HG02943 (cell line): ENCODE data around the gene SSTR3.
"Not testable (repeated sequence)": the region's sequence is repeated elsewhere in the genome, so short reads cannot be mapped to it uniquely, and the experiment has no call there.

ENCODE experiments used
- ATAC-seq: cut with Tn5 transposase; IDR thresholded peaks from one replicate; pipeline ENCODE4 v1.9.1; 2021; ENCODE audit warnings: mild to moderate bottlenecking, low read depth, moderate library complexity; ENCODE audit not compliant: unreplicated experiment

SSTR3 gene

DNA sequence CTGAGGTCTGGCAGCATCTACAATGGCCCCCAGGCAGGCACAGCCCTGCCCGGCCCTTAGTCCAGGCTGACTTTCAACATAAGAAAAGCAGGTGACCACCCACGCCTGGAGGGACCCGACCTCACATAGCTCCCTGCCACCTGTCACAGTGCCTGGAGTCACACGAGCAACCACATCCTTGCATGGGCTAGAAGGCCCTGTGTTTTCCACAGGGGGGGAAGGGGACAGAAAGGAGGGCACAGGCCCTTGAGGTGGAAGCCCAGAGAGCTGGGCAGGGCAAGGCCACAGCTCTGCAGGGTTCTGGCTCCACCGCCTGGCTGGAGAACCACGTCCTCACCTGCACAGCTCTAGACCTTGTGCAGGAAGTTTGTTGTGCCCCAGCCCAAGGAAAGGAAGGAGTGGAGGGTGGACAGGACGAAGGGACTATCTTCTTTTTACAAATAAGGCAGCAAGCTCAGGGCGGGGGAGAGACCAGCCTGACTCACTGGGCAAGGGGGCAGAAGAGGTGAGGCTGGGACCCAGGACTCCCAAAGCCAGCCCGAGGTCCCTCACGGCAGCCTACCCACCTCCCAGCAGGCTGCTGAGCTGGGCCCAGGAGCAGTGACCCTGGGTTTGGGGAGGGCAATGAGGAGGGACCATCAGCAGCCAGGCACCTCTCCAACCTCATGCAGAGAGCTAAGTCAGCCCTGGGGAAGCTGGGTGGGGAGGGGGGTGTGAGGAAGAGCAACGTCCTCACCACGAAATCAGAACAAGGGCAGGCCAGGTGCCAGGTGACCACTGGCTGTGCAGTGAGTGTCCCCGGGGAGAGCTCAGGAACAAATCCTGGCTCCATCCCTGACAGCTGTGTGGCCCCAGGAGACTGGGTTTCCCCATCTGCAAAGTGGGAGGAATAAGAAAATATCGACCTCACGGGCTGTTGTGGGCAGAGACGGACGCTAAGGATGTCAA lies 28.6 kb downstream of the SSTR3 start:
- ATAC-seq, result no peak

DNA sequence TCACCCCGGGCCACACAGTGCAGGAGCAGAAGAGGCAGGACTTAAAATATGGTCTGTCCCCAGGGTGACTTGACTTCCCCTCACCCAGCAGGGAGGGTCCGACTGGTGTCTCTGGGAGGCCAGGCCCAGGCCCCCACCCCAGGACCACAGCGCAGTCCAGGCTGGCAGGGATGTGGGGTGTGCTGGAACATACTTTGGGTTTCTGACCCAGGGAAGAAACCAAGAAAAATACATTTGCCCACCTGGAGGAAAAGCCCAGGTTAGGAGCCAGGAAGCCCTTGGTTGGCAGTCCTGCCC lies 29.4 kb downstream of the SSTR3 start:
- ATAC-seq, result no peak

DNA sequence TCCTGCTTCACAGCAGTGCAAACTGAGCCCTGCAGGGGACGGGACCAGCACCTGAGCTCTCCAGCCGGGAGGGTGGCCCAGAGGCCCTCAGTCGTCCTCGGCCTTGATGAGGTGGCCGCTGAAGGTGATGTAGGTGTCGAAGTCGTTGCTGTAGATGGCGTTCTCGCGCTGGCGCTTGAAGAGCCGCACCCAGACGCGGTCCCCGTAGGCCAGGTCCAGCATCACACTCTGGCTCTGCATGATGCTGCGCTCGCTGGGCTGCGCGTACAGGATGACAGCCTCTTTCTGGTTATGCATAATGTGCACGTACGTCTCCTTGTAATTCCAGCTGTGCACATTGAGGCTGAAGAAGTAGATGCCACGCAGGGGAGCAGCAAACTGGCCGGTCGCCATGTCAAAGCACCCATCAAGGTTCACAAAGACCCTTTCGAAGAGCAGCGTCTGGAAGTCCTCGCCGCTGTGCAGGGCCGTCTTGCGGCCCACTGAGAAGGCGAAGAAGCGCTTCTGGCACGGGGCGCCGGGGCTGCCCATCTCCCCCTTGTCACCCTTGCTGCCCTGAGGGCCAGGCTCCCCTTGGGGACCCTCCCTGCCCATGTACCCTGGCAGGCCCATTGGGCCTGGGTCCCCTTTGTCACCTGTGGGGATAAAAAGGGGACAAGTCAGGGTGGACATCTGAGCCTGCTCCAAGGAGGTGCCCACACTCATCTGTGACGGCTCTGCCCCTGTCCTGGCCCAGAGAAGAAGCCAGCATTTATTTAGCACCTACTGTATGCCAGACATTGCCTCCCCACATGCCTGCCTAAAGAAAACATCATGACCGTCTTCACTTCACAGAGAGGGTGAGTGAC lies 30.0 kb downstream of the SSTR3 start:
- ATAC-seq, result no peak

GRCh38 chr22:37181681-37182080 lies 30.6 kb downstream of the SSTR3 start:
- ATAC-seq, result no peak

DNA sequence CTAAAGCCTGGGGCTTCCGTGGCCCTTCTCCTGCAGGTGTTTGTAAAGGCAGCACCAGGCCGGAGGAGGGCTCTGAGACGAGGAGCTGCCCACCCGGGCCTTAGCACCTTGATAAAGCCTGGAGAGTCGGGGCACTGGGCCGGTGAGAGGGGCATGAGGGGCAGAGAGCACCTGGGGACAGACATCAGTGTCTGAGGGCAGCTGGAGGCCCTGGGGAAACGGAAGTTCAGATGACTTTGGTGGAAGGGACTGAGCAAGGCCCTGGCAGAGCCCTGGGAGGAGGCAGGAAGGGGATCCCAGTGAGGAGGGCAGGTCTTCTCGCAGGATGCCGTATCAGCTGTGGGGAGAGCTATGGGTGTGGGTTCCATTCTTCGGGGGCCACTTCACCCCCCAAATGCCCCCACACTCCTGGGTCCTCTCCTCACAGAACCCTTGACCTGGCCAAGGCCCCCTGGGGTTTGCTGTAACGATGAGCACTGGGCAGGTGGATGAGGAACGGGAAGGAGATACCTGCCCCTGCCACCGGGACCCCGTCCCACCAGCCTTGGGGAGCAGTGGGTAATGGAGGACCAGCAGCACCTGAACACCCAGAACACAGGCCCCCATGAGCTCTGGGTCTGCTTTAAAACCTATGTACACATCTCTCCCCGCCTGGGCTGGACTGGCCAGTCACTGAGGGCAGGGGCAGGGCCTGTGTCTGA lies 31.6 kb downstream of the SSTR3 start:
- no peak for ATAC-seq

DNA sequence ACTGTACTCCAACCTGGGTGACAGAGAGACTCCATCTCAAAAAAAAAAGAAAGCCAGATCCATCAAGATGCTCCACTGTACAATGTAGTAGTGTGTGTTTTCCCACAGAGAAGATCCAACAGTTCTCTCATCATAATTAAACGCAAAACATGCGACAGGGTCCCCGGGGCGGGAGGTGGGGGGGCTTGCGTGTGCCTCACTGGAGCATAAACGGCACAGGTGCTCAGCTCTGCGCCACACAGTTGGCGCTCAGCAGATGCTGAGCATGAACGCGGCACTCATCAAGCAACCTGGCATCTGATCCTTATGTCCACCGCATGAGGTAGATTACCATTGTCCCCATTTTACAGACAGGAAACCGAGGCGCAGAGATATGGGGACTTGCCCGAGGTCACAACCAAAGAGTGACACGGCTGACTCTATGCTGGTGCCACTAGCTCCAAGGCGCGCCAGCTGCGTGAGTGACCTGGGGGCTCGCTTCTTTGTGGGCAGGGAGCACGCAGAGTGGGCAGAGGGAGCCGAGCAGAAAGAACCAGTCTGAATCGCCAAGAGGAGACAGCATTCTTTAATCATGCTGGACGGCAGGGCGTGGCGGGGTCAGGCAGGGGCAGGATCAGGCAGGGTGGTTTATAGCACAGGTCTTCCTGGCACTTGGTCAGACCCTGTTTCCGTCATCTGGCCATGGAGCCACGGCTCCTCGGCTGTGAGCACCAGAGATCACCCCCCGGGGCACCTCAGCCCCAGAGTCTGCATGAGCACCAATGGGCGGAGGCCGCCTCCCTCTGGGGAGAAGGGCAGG lies 32.5 kb downstream of the SSTR3 start:
- ATAC-seq, result no peak

GRCh38 chr22:37179126-37179470 lies 33.2 kb downstream of the SSTR3 start:
- no peak for ATAC-seq

- no peak for ATAC-seq
These were observed 33.7 kb downstream of the SSTR3 start for GRCh38 chr22:37178350-37179125.

DNA sequence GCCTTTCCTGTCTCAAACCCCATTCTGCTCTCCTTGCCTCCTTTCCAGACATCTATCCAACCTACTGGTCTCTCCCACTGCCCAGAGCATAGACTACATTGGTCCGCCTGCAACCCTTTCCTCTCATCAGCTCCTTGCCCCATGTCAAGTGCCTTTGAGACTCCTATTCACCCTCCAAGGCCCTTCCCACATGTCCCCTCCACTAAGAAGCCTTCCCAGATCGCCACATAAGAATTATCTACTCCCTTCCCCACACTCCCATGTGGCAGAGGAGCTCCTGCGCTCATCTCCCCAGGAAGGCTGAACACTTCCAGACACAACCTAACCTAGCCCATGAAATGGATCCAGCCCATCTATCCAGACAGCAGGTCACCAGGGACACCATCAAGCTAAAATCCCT lies 34.5 kb downstream of the SSTR3 start:
- no peak for ATAC-seq

GRCh38 chr22:37177221-37177620 lies 35.1 kb downstream of the SSTR3 start:
- ATAC-seq, result no peak

DNA sequence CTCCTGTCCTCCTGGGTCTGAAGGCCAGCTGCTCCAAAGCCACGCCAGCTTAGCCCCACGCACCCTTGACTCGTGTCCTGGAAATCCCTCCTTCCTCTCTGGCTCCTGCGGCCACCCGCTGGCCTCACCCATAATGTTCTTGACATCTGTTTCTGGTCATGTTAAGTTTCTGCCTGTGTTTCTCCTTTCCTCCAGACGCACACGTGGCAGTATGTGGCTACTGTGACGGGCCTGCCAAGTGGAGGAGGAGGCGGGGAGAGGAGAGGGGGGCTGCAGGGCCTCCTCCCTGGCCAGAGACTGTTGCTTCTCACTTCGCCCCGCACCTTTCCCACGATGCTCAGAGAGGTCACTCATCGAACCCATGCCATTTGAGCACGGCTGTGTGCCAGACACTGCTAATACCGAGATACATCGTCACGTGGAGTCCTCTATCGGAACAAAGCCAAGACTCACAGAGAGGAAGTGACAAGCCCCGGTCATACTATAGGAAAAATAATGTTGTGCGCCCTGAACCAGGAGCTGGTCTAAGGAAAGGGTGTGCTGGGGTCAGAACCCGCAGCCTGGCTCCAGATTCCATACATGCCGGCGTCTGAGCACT lies 35.7 kb downstream of the SSTR3 start:
- no peak for ATAC-seq

DNA sequence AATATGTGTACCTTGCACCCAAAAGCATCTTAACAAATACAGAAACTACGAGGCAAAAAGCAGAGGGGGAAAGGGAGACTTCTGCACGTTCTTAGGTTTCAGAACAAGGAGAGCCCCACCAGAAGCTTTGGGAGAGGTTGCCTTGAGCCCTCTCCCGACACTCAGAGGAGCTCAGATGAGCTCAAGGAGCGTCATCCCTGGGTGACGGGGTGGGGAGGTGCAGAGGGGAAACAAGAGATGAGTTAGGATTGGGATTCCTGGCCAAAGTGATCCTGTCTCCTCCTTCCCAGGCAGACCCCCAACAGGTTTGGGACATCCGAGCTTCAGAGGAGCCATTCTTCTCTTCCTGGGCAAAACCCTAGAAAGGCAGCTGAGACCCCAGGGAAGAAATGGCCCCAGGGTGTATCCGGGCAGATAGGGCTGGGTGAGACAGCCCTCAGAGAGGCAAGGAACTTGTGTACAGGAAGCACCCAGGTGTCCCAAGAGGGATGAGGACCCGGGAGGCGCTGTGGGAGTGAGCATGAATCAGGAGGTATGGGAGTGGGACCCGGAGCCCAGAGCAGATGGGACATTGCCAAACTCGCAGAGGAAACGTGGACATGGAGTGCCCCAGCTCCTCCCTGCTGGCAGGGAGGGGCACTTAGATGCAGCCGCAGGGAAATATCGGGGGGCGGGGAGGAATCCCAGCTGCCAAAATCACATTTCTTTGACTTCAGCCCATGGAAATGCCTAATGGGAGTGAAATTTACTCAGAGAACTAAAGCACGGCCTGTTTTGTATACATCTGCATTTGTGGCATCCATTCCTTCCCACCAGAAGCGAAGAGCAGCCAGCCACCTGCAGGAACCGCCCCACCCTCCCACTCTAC lies 36.6 kb downstream of the SSTR3 start:
- no peak for ATAC-seq

GRCh38 chr22:37174964-37175363 lies 37.3 kb downstream of the SSTR3 start:
- no peak for ATAC-seq

DNA sequence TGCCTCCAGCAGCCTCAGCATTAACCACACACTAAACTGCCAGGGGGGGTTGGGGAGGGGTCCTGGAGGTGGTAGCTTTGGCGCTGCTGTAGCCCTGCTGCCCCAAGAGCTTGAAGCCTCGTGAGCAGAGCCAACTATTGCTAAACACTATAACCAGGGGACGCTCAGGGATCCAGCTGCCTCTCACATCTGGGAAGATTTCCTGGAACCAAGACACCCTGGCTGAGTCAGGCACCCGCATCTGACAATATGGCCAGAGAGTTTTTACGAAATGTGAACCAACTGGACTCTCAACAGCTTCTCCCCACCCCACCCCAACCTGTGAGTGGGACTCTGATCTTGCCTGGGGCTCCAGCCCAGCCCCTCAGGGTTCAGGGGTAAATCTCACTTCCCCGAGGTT lies 38.6 kb downstream of the SSTR3 start:
- ATAC-seq, result no peak

DNA sequence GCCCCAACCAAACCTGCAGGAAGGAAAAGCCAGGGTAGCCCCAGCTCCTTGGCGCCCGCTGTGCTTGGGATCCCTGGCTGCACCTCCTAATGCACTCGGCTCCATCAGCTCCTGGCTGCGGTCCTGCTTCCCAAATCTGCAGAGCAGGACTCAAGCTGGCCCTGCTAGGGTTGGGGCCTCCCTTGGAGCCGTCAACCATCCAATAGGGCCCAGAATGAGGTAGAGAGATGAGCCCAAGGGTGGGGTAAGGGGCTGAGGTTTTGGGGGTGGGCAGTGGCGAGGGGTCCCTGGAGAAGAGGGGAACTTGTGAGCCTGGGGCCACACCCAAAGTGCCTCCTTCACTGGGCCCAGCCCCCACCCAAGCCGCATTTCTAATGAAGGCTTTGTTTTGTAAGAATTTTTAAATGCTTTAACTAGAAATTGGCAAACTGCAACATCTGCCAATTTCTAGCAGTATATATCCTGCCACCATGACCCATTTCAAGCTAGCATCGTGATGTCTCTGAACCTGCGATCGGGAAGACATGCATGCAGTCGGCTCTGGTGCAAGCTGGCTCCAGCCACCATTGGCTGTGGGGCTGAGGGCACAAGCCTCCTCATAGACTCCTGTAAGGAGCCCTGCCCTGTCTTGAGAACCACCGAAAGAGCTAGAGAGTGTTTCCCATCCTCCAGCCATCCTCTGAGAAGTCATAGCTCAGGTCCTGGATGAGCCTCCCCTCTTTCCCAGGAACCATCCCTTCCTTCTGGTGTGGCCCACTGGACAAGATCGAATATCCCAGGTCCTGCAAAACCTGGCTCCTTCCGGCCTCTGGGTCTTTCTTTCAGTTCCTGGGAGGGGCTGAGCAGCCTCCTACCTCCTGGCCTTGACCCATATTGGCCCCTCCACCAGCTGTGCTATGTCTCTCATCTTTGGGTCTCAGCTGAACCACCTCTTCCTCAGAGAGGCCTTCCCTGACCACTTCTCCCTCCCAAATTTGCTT lies 39.7 kb downstream of the SSTR3 start:
- ATAC-seq, result no peak

DNA sequence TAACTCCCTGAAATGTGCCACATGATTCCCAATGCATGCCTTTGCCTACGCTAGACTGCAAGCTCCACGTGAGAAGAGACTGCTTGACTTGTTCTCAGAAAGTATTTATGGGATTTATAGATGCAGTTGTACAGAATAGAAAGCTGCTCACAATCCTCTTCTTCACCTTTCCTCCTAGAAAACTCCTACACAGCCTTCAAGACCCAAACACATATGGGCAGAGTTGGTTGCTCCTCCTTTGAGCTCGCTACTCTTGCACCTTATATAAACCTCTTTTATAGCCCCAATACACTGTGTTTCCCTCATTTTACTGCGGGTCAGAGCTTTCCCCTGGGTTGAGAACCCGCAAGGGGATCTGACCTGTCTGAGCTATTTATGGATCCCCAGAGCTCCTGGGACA lies 40.6 kb downstream of the SSTR3 start:
- no peak for ATAC-seq

- ATAC-seq, result not testable (repeated sequence)
These were observed 41.4 kb downstream of the SSTR3 start for GRCh38 chr22:37170689-37171405.
